Measurements from ENCODE around the gene KCNJ3. TPM values are rescaled to one million over a fixed set of nuclear protein-coding genes. Genes with fewer than 3 reads are reported as not detected.

Gene KCNJ3
- total RNA-seq: not detected in 2 replicates

GRCh38 chr2:154698296-154698720 is at the start of gene KCNJ3:
Gene KCNJ3, plus strand, starts transcription at chr2:154698695. Its CDS starts 81 bp downstream, at chr2:154698776.

